Tibial artery (tissue), 4 donors: Measurements from ENCODE around the gene TDRKH.

Source experiments
- DNase-seq, 2 donors: peaks; one replicate each; pipeline ENCODE4 v3.0.0-alpha.2; 2019
- H3K27ac ChIP-seq, 2 donors: fragments of 200-600 bp; sonication (generic) in 1 of 2; 1 replicate in 1 of 2; 2 replicates in 1 of 2; pipeline ENCODE4 v1.5.1; 2018 to 2019; ENCODE audit warnings: mild to moderate bottlenecking in 1 of 2
- H3K27me3 ChIP-seq, 2 donors: fragments of 200-600 bp; sonication (generic) in 1 of 2; one replicate each; pipeline versions ENCODE4 v1.5.1 to v1.6.0; 2016 to 2019
- H3K36me3 ChIP-seq, 3 donors: fragments of 200-600 bp; sonication (generic) in 2 of 3; one replicate each; pipeline ENCODE4 v1.5.1; 2016 to 2019; ENCODE audit warnings: mild to moderate bottlenecking in 2 of 3
- H3K4me1 ChIP-seq, 4 donors: fragments of 200-600 bp; sonication (generic) in 2 of 4; 1 replicate in 3 of 4; 2 replicates in 1 of 4; pipeline ENCODE4 v1.5.1; 2016 to 2019
- H3K4me3 ChIP-seq, 2 donors: fragments of 200-600 bp; sonication (generic) in 1 of 2; 1 replicate in 1 of 2; 2 replicates in 1 of 2; pipeline ENCODE4 v1.5.1; 2018 to 2019; ENCODE audit warnings: mild to moderate bottlenecking in 2 of 2
- H3K9me3 ChIP-seq, 3 donors: fragments of 200-600 bp; sonication (generic) in 1 of 3; one replicate each; pipeline ENCODE4 v1.5.1; 2016 to 2019
- intact Hi-C: fragments of 100-400 bp; cut with DNase I; formaldehyde crosslinking; loops from one replicate; pipeline ENCODE4 v1.15.0; 2023; ENCODE audit warnings: low total_unique reads
- TF ChIP-seq, protein P1 (sequence below), 2 experiments: fragments of 200-600 bp in 1 of 2; fragments of 450-650 bp in 1 of 2; IDR thresholded peaks; one replicate each; pipeline ENCODE4 v1.5.1; 2017 to 2019; ENCODE audit warnings: antibody characterized with exemption in 2 of 2, mild to moderate bottlenecking in 1 of 2, moderate library complexity in 1 of 2

Gene TDRKH

DNA sequence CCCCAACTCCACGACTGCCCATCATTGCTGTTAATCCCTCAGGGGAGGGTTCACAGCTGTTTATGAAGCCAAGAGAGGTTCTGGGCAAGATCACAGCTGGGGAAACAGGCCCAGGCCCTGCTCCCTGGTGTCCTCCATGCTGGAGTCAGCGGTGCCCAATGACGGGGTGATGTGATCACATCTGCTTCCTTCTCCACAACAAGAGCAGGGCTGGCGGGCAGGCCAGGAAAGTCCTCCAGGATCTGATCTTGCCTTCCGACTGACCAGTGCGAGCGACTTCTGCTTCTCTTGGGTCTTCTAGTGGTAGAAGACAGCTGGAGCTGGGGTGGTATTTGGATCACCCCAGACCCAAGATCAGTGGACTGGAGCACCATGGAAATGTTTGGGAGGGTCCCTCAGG lies 15.9 kb upstream of the TDRKH start:
- TF ChIP-seq, protein P1, sequence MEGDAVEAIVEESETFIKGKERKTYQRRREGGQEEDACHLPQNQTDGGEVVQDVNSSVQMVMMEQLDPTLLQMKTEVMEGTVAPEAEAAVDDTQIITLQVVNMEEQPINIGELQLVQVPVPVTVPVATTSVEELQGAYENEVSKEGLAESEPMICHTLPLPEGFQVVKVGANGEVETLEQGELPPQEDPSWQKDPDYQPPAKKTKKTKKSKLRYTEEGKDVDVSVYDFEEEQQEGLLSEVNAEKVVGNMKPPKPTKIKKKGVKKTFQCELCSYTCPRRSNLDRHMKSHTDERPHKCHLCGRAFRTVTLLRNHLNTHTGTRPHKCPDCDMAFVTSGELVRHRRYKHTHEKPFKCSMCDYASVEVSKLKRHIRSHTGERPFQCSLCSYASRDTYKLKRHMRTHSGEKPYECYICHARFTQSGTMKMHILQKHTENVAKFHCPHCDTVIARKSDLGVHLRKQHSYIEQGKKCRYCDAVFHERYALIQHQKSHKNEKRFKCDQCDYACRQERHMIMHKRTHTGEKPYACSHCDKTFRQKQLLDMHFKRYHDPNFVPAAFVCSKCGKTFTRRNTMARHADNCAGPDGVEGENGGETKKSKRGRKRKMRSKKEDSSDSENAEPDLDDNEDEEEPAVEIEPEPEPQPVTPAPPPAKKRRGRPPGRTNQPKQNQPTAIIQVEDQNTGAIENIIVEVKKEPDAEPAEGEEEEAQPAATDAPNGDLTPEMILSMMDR (IDR thresholded peaks at IDR 0.05), result no peak
- no peak overlapping the region for H3K4me3 ChIP-seq
- peaks cover 0 to 41% of the 10 kb centered on the region in 2 donors for H3K27me3 ChIP-seq
- DNase-seq, result peak in 1 of 2 donors; percentile 57
- no peaks in the 10 kb centered on the region for H3K9me3 ChIP-seq
- H3K36me3 ChIP-seq, result peaks cover 0 to 10% (median 0%) of the 10 kb centered on the region in 3 donors
- H3K4me1 ChIP-seq, result no peaks in the 10 kb centered on the region
- intact Hi-C loops, result no loop called here
- H3K27ac ChIP-seq, result no peak overlapping the region

DNA sequence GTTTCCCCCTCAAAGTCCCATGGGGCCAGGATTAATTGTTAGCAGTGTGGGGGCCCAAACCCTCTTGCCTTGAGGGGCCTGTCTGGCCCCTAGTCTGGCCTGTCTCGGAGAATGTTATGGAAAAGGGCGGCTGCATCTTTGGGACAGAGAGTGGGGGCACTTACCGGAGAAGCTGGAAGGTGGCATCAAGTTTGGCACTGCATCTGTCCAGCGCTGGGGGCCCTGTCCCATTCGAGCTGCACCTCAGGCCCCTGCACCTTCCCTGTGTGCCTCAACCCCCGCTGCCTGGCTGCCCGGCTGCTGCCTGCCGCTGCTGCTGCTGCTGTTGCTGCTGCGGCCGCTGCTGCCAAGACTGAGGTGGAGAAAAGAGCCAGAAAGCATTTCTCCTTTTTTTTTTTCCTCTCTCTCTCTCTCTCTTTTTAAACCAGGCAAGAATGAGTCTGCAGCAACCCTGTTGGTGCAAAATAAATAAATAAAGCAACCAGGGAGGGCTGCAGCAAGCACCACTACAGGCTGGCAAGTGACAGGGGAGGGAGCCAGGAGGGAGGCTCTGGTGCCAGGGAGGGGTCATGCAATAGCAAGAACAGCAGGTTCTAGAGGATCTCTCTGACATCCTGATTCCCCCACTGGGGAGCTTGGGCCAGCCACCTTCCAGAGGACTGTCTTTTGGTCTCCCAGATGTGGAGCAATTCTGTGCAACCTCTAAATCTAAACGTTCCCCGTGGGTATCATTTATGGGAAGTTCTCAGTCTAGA lies 14.9 kb upstream of the TDRKH start, which contains the start of gene LINGO4:
Gene LINGO4, minus strand, starts transcription at position 354 of the 755 bp plus-strand sequence. CDS start 2,715 bp downstream, outside the sequence.
- TF ChIP-seq, protein P1 (IDR thresholded peaks at IDR 0.05), result no peak
- H3K4me1 ChIP-seq, result no peaks in the 10 kb centered on the region
- H3K27ac ChIP-seq, result no peak within 1 kb of the TSS
- H3K4me3 ChIP-seq, result no peak within 1 kb of the TSS
- intact Hi-C loops, result no loop called here
- no peaks in the 10 kb centered on the region for H3K9me3 ChIP-seq
- H3K36me3 ChIP-seq, result peaks cover 0 to 10% (median 0%) of the 10 kb centered on the region in 3 donors
- peaks cover 0 to 50% of the 10 kb centered on the region in 2 donors for H3K27me3 ChIP-seq
- no peak for DNase-seq

DNA sequence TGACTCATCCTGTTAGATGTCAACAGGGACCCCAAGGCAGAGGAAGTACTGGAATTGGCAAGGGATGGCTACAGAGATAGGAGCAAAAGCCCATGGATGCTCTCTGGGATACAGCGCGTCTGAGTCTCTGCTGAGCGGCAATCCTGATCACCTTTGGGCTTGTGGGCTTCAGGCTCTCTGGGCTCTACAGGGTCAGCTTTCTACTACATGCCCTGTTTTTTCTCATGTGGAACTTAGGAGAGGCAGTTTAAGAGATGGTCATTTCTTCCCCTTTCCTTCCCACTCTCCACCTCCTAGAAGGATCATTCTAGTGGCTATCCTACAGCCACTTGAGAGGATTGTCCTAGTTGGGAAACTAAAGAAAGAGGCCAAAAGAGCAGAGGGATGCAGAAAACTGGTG lies 13.6 kb upstream of the TDRKH start:
- H3K9me3 ChIP-seq, result no peaks in the 10 kb centered on the region
- TF ChIP-seq, protein P1 (IDR thresholded peaks at IDR 0.05), result no peak
- H3K36me3 ChIP-seq, result peaks cover 0 to 10% (median 0%) of the 10 kb centered on the region in 3 donors
- H3K27me3 ChIP-seq, result peaks cover 0 to 60% of the 10 kb centered on the region in 2 donors
- no peak overlapping the region for H3K4me3 ChIP-seq
- intact Hi-C loops, result no loop called here
- no peak overlapping the region for H3K27ac ChIP-seq
- no peaks in the 10 kb centered on the region for H3K4me1 ChIP-seq
- DNase-seq, result no peak

DNA sequence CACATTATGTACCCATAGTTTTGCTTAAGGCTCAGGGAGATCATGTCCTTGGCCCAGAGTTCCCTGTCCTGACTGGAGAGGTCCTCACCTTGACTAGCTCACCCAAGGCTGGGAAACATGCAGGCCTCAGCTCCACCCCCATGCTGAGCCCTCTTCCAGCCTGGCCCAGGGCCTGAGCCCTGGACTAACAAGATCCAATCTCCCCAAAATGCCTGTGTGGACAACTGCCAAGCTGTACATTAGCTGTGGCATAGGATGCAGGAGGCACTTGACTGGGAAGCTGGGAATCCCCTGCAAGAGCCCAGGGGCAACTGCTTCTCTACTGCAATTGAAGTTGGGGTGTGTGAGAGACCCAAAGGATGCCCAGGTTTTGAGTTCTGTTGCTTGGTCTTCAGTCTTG lies 12.9 kb upstream of the TDRKH start:
- Histone ChIP-seq H3K36me3 (peaks cover 0 to 10% (median 0%) of the 10 kb centered on the region in 3 donors), H3K27ac (no peak overlapping the region), H3K27me3 (peaks cover 0 to 64% of the 10 kb centered on the region in 2 donors), H3K4me3 (no peak overlapping the region), H3K4me1 (no peaks in the 10 kb centered on the region), H3K9me3 (no peaks in the 10 kb centered on the region)
- TF ChIP-seq, protein P1 (IDR thresholded peaks at IDR 0.05), result no peak
- intact Hi-C loops, result no loop called here
- no peak for DNase-seq

DNA sequence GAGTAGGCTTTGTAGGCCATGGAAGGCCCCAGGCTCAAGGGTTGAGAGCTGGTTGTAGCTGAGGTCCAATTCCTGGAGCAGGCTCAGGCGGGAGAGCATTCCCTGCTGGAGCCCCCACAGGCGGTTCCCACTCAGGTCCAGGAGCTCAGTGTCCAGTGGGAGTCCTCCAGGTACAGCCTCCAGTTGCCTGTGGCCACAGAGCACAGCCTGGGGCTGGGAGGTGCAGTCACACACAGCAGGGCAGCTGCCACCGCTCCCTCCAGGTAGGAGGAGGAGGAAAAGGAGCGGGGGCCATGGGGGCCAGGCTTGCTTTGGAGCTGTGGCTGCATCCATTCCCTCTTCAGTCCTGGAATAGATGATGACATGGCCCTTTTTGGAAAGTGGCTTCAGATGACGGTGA lies 12.1 kb upstream of the TDRKH start:
- TF ChIP-seq, protein P1 (IDR thresholded peaks at IDR 0.05), result no peak
- DNase-seq, result peak in 1 of 2 donors; percentile 55
- no peak overlapping the region for H3K27ac ChIP-seq
- H3K36me3 ChIP-seq, result peaks cover 0 to 8% (median 0%) of the 10 kb centered on the region in 3 donors
- no peaks in the 10 kb centered on the region for H3K4me1 ChIP-seq
- H3K4me3 ChIP-seq, result no peak overlapping the region
- no peaks in the 10 kb centered on the region for H3K9me3 ChIP-seq
- intact Hi-C loops, result no loop called here
- peaks cover 0 to 64% of the 10 kb centered on the region in 2 donors for H3K27me3 ChIP-seq
